ENCODE measurements around the gene HNRNPR. TPM values are rescaled to one million over a fixed set of nuclear protein-coding genes. Genes with fewer than 3 reads are reported as not detected.

The HNRNPR gene
- total and polyA plus RNA-seq, 9 of the 15 experiments (the other 6 are each of a cell fraction or from before 2014, with no cell fraction given): 80.9 to 372 (median 301) TPM

GRCh38 chr1:23376890-23377811, 33.1 kb upstream of the HNRNPR start (continued):
- TF ChIP-seq NR4A1 (CRISPR knock-in tag; IDR thresholded peaks at IDR 0.05): no peak
- TF ChIP-seq NR4A1 (tag; IDR thresholded peaks at IDR 0.05): 0 out of 2 replicates have a peak, but pooled peaks have one; percentile 63
- 0 out of 4 replicates have a peak, but pooled peaks of 1 of the 2 experiments have one; percentile 31 for TF ChIP-seq TEAD1 (CRISPR knock-in tag; IDR thresholded peaks at IDR 0.05)
- TF ChIP-seq, protein P1, sequence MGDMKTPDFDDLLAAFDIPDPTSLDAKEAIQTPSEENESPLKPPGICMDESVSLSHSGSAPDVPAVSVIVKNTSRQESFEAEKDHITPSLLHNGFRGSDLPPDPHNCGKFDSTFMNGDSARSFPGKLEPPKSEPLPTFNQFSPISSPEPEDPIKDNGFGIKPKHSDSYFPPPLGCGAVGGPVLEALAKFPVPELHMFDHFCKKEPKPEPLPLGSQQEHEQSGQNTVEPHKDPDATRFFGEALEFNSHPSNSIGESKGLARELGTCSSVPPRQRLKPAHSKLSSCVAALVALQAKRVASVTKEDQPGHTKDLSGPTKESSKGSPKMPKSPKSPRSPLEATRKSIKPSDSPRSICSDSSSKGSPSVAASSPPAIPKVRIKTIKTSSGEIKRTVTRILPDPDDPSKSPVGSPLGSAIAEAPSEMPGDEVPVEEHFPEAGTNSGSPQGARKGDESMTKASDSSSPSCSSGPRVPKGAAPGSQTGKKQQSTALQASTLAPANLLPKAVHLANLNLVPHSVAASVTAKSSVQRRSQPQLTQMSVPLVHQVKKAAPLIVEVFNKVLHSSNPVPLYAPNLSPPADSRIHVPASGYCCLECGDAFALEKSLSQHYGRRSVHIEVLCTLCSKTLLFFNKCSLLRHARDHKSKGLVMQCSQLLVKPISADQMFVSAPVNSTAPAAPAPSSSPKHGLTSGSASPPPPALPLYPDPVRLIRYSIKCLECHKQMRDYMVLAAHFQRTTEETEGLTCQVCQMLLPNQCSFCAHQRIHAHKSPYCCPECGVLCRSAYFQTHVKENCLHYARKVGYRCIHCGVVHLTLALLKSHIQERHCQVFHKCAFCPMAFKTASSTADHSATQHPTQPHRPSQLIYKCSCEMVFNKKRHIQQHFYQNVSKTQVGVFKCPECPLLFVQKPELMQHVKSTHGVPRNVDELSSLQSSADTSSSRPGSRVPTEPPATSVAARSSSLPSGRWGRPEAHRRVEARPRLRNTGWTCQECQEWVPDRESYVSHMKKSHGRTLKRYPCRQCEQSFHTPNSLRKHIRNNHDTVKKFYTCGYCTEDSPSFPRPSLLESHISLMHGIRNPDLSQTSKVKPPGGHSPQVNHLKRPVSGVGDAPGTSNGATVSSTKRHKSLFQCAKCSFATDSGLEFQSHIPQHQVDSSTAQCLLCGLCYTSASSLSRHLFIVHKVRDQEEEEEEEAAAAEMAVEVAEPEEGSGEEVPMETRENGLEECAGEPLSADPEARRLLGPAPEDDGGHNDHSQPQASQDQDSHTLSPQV (IDR thresholded peaks at IDR 0.05): peak; percentile 85
- TF ChIP-seq FOXA3 (CRISPR knock-in tag; conservative IDR thresholded peaks at IDR 0.05 in 1 of 2, IDR thresholded peaks at IDR 0.05 in 1 of 2): peak; percentile 84 to 90; a peak in 3 of 4 replicates
- TF ChIP-seq NFIC (IDR thresholded peaks at IDR 0.05): peak; percentile 29
- TF ChIP-seq E4F1 (CRISPR knock-in tag; IDR thresholded peaks at IDR 0.05; ENCODE audit: borderline replicate concordance): no peak
- peak; percentile 64 for TF ChIP-seq ARID1B (IDR thresholded peaks at IDR 0.05)
- TF ChIP-seq MTA3 (IDR thresholded peaks at IDR 0.05; ENCODE audit: borderline replicate concordance): 0 out of 2 replicates have a peak, but pooled peaks have one; percentile 39
- TF ChIP-seq ZFX (CRISPR knock-in tag; IDR thresholded peaks at IDR 0.05): peak; percentile 71
- TF ChIP-seq ESRRA (IDR thresholded peaks at IDR 0.05; ENCODE audit: borderline replicate concordance, low read depth): peak; percentile 60
- 0 out of 2 replicates have a peak, but pooled peaks have one; percentile 11 for TF ChIP-seq ZBTB2 (IDR thresholded peaks at IDR 0.05)
- no peak for TF ChIP-seq MBD2 (IDR thresholded peaks at IDR 0.05; ENCODE audit: borderline replicate concordance, low read depth)
- TF ChIP-seq, protein P2, sequence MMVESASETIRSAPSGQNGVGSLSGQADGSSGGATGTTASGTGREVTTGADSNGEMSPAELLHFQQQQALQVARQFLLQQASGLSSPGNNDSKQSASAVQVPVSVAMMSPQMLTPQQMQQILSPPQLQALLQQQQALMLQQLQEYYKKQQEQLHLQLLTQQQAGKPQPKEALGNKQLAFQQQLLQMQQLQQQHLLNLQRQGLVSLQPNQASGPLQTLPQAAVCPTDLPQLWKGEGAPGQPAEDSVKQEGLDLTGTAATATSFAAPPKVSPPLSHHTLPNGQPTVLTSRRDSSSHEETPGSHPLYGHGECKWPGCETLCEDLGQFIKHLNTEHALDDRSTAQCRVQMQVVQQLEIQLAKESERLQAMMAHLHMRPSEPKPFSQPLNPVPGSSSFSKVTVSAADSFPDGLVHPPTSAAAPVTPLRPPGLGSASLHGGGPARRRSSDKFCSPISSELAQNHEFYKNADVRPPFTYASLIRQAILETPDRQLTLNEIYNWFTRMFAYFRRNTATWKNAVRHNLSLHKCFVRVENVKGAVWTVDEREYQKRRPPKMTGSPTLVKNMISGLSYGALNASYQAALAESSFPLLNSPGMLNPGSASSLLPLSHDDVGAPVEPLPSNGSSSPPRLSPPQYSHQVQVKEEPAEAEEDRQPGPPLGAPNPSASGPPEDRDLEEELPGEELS (CRISPR knock-in tag; IDR thresholded peaks at IDR 0.05; ENCODE audit: borderline replicate concordance): peak; percentile 40; the same call in 1 of the 2 replicates
- TF ChIP-seq NFE2 (IDR thresholded peaks at IDR 0.05; ENCODE audit: low read depth): 0 out of 2 replicates have a peak, but pooled peaks have one; percentile 10
- TF ChIP-seq BCL6 (CRISPR knock-in tag; IDR thresholded peaks at IDR 0.05): no peak

All from K562 (cell line).